ENCODE results near the gene IER5L.

DNA sequence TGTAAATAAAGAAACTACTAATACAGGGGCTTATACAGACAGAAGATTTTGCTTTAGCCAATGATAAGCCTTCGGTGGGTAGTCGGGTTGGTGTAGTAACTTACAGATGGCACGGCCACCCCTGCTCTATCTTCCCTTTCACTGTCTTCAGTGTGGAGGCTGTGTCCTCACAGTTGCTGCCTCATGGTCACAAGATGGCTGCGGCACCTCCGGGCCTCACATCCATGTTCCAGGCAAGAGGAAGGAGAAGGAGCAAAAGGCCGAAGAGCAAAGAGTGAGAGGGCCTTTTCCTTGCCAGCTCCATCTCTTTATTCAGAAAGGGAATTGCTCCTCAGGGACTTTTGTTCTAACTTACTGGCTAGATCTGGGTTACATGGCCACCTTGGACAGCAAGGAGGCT is 22.2 kb upstream of the IER5L start:
- TF ChIP-seq EZH2phosphoT487 (IDR thresholded peaks at IDR 0.05; ENCODE audit: low read depth, severe bottlenecking, unreplicated experiment): no peak
- TF ChIP-seq, protein P1, sequence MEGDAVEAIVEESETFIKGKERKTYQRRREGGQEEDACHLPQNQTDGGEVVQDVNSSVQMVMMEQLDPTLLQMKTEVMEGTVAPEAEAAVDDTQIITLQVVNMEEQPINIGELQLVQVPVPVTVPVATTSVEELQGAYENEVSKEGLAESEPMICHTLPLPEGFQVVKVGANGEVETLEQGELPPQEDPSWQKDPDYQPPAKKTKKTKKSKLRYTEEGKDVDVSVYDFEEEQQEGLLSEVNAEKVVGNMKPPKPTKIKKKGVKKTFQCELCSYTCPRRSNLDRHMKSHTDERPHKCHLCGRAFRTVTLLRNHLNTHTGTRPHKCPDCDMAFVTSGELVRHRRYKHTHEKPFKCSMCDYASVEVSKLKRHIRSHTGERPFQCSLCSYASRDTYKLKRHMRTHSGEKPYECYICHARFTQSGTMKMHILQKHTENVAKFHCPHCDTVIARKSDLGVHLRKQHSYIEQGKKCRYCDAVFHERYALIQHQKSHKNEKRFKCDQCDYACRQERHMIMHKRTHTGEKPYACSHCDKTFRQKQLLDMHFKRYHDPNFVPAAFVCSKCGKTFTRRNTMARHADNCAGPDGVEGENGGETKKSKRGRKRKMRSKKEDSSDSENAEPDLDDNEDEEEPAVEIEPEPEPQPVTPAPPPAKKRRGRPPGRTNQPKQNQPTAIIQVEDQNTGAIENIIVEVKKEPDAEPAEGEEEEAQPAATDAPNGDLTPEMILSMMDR (IDR thresholded peaks at IDR 0.05; ENCODE audit: poor library complexity): no peak
- TF ChIP-seq EZH2 (IDR thresholded peaks at IDR 0.05; ENCODE audit: borderline replicate concordance): no peak
